Astrocyte (in vitro differentiated cells and primary cell): ENCODE results near the gene SEC16B. TPM values are rescaled to one million over a fixed set of nuclear protein-coding genes. Genes with fewer than 3 reads are reported as not detected.

ENCODE experiments used
- DNase-seq: peaks from one replicate; pipeline ENCODE4 v3.0.0-alpha.2; 2010; ENCODE audit warnings: low read depth
- FAIRE-seq: peaks from 2 replicates; lab custom pipeline; 2011; peaks lifted over from hg19 to GRCh38; lab: Jason Lieb, UNC
- H2AFZ ChIP-seq: 2 replicates; pipeline ENCODE4 v1.6.0; 2012; ENCODE audit warnings: low read depth, low read length, inconsistent platforms
- H3K27ac ChIP-seq: 2 replicates; pipeline ENCODE4 v1.5.1; 2011; ENCODE audit warnings: low read depth, low read length, inconsistent platforms
- H3K27me3 ChIP-seq: 2 replicates; pipeline ENCODE4 v1.6.0; 2011; ENCODE audit warnings: low read length, inconsistent platforms; ENCODE audit not compliant: insufficient read depth
- H3K36me3 ChIP-seq: 2 replicates; pipeline ENCODE4 v1.5.1; 2011; ENCODE audit warnings: low read length, inconsistent platforms; ENCODE audit not compliant: insufficient read depth
- H3K4me1 ChIP-seq: 2 replicates; pipeline ENCODE4 v1.5.1; 2011; ENCODE audit warnings: low read length, inconsistent platforms; ENCODE audit not compliant: insufficient read depth
- H3K4me2 ChIP-seq: 2 replicates; pipeline ENCODE4 v1.6.0; 2012; ENCODE audit warnings: low read length, inconsistent platforms
- H3K4me3 ChIP-seq: 2 replicates; pipeline ENCODE4 v1.5.1; 2011; ENCODE audit warnings: low read depth, mild to moderate bottlenecking, low read length, inconsistent platforms; ENCODE audit not compliant: insufficient read depth
- H3K79me2 ChIP-seq: 2 replicates; pipeline ENCODE4 v1.6.0; 2012; ENCODE audit warnings: mild to moderate bottlenecking, low read length, inconsistent platforms; ENCODE audit not compliant: insufficient read depth
- H3K9ac ChIP-seq: 2 replicates; pipeline ENCODE4 v1.6.0; 2012; ENCODE audit warnings: mild to moderate bottlenecking, low read length, inconsistent platforms
- H3K9me3 ChIP-seq: 2 replicates; pipeline ENCODE4 v1.5.1; 2012; ENCODE audit warnings: low read depth, mild to moderate bottlenecking, low read length, inconsistent platforms; ENCODE audit not compliant: insufficient read depth
- H4K20me1 ChIP-seq: 2 replicates; pipeline ENCODE4 v1.6.0; 2012; ENCODE audit warnings: low read length, inconsistent platforms; ENCODE audit not compliant: insufficient read depth
- H3K27ac Mint-ChIP-seq: one replicate; pipeline ENCODE4 v1.8.0; 2021; ENCODE audit warnings: mild to moderate bottlenecking, mixed read lengths; ENCODE audit not compliant: unreplicated experiment
- H3K27me3 Mint-ChIP-seq: one replicate; pipeline ENCODE4 v1.8.0; 2021; ENCODE audit warnings: low read depth, mixed read lengths; ENCODE audit not compliant: unreplicated experiment
- H3K36me3 Mint-ChIP-seq: one replicate; pipeline ENCODE4 v1.8.0; 2021; ENCODE audit warnings: low read depth, mixed read lengths; ENCODE audit not compliant: unreplicated experiment
- H3K4me1 Mint-ChIP-seq: one replicate; pipeline ENCODE4 v1.8.0; 2021; ENCODE audit warnings: low read depth, mixed read lengths; ENCODE audit not compliant: unreplicated experiment
- H3K4me3 Mint-ChIP-seq: one replicate; pipeline ENCODE4 v1.8.0; 2021; ENCODE audit warnings: mild to moderate bottlenecking, moderate library complexity, mixed read lengths; ENCODE audit not compliant: unreplicated experiment
- H3K9me3 Mint-ChIP-seq: one replicate; pipeline ENCODE4 v1.8.0; 2021; ENCODE audit warnings: mild to moderate bottlenecking, mixed read lengths; ENCODE audit not compliant: unreplicated experiment
- CTCF ChIP-seq: IDR thresholded peaks from 2 replicates; pipeline ENCODE4 v1.5.1; 2011; ENCODE audit warnings: low read depth, mild to moderate bottlenecking, inconsistent platforms, low read length, moderate library complexity; ENCODE audit not compliant: insufficient read depth
- EZH2 ChIP-seq: IDR thresholded peaks from 2 replicates; pipeline ENCODE4 v1.6.1; 2012; ENCODE audit warnings: mild to moderate bottlenecking, low read length, inconsistent platforms; ENCODE audit not compliant: insufficient read depth
- total RNA-seq: library from RNA; stranded (reverse); gene quantifications from 2 replicates; pipeline ENCODE4 v1.2.1, GENCODE V29; 2021

The SEC16B gene
- total RNA-seq, 1 donor from 2014 or later: 3.0 TPM

DNA sequence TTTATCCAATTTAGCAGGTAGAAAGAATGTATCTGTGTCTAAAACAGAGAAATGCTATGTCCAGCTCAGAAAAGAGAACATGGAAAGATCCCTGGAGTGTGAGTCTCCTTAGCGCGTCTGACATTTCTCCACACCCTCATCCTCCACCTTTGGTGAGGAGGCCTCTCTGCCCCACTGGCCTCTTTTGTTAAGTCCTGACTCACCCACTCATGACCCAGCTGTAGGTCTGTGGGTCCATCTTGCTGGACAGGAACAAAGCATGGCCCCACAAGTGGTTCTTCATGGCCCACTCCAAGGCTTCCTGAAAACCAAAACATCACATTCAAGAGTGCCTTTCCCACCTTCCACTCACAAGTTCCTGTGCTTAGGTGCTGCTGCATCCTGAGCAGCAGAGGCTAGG lies 15.8 kb downstream of the SEC16B start:
- Histone ChIP-seq H3K4me2 (no peak overlapping the region), H3K4me1 (no peaks in the 10 kb centered on the region), H3K9ac (no peak overlapping the region), H3K27ac (no peak overlapping the region), H3K9me3 (no peaks in the 10 kb centered on the region), H3K4me3 (no peak overlapping the region), H3K36me3 (peaks cover 5% of the 10 kb centered on the region), H3K27me3 (no peaks in the 10 kb centered on the region), H4K20me1 (no peaks in the 10 kb centered on the region), H2AFZ (no peak overlapping the region), H3K79me2 (no peaks in the 10 kb centered on the region)
- Mint-ChIP-seq H3K9me3 (no peaks in the 10 kb centered on the region), H3K4me1 (no peaks in the 10 kb centered on the region), H3K27ac (no peak overlapping the region), H3K36me3 (peaks cover 1% of the 10 kb centered on the region), H3K4me3 (no peak overlapping the region), H3K27me3 (no peaks in the 10 kb centered on the region)
- FAIRE-seq (no peak), DNase-seq (no peak)
- TF ChIP-seq CTCF: no peak
- no peak for TF ChIP-seq EZH2

DNA sequence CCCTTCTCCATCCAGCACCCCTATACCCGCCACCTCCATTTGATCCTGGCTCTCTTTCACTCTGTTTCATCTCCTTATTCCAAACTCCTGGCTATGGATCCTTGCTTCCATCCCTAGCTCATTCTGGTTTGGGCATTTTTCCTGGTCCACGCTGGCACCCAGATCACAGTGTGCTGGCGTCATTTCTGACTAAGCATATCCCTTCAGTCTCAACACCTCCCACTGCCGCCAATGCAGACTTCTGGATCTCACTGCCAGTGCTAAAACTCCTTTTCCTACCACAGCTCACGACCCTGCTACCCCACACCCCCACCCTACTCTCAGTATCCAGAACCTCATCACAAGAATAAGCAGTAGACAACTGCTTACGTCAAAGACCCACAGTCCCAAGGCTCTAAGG lies 16.3 kb downstream of the SEC16B start:
- H4K20me1 ChIP-seq: no peaks in the 10 kb centered on the region
- Mint-ChIP-seq H3K4me3 (no peak overlapping the region), H3K4me1 (no peaks in the 10 kb centered on the region), H3K27ac (no peak overlapping the region), H3K36me3 (peaks cover 1% of the 10 kb centered on the region), H3K9me3 (no peaks in the 10 kb centered on the region), H3K27me3 (no peaks in the 10 kb centered on the region)
- no peaks in the 10 kb centered on the region for H3K27me3 ChIP-seq
- TF ChIP-seq CTCF (no peak), EZH2 (no peak)
- H3K4me3 ChIP-seq: no peak overlapping the region
- H3K9me3 ChIP-seq: no peaks in the 10 kb centered on the region
- no peak overlapping the region for H3K4me2 ChIP-seq
- no peak for DNase-seq
- H3K9ac ChIP-seq: no peak overlapping the region
- H3K79me2 ChIP-seq: no peaks in the 10 kb centered on the region
- no peaks in the 10 kb centered on the region for H3K4me1 ChIP-seq
- no peak overlapping the region for H3K27ac ChIP-seq
- no peak overlapping the region for H2AFZ ChIP-seq
- H3K36me3 ChIP-seq: peaks cover 5% of the 10 kb centered on the region
- no peak for FAIRE-seq

DNA sequence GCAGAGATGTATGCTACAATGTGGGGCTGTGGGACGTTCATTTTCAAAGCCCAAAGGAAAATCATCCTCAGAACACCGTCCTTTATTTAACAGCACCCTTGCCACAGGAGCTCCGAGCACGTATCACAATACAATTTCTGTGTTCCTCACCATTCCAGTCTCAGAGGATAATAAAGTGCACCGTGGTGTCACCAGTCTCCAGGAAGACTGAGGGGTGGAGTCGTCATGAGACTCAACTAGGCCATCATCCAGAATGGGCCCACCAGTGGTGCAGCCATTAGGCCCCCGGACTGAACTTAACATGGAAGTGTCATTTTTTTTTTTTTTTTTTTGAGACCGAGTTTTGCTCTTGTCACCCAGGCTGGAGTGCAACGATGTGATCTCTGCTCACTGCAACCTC lies 17.2 kb downstream of the SEC16B start:
- Mint-ChIP-seq H3K27ac (no peak overlapping the region), H3K27me3 (no peaks in the 10 kb centered on the region), H3K9me3 (no peaks in the 10 kb centered on the region), H3K4me3 (no peak overlapping the region), H3K36me3 (peaks cover 1% of the 10 kb centered on the region), H3K4me1 (no peaks in the 10 kb centered on the region)
- H3K4me1 ChIP-seq: no peaks in the 10 kb centered on the region
- no peak overlapping the region for H3K27ac ChIP-seq
- H3K4me3 ChIP-seq: no peak overlapping the region
- TF ChIP-seq EZH2 (no peak), CTCF (no peak)
- no peaks in the 10 kb centered on the region for H3K9me3 ChIP-seq
- no peaks in the 10 kb centered on the region for H3K79me2 ChIP-seq
- DNase-seq: no peak
- H3K36me3 ChIP-seq: peaks cover 3% of the 10 kb centered on the region
- no peak for FAIRE-seq
- H4K20me1 ChIP-seq: no peaks in the 10 kb centered on the region
- H2AFZ ChIP-seq: no peak overlapping the region
- H3K27me3 ChIP-seq: no peaks in the 10 kb centered on the region
- H3K9ac ChIP-seq: no peak overlapping the region
- H3K4me2 ChIP-seq: no peak overlapping the region
